HG02852 (cell line): ENCODE measurements around the gene TMEM135.

Source experiments
- ATAC-seq: cut with Tn5 transposase; IDR thresholded peaks from one replicate; pipeline ENCODE4 v1.9.1; 2021; ENCODE audit warnings: mild to moderate bottlenecking, moderate library complexity; ENCODE audit not compliant: unreplicated experiment

TMEM135 gene

GRCh38 chr11:87347441-87347840 lies 309.7 kb downstream of the TMEM135 start:
- no peak for ATAC-seq

- ATAC-seq = no peak
Measured at GRCh38 chr11:87347854-87348253, 310.1 kb downstream of the TMEM135 start.

- ATAC-seq = no peak
Measured at GRCh38 chr11:87351676-87352075, 313.9 kb downstream of the TMEM135 start.

DNA sequence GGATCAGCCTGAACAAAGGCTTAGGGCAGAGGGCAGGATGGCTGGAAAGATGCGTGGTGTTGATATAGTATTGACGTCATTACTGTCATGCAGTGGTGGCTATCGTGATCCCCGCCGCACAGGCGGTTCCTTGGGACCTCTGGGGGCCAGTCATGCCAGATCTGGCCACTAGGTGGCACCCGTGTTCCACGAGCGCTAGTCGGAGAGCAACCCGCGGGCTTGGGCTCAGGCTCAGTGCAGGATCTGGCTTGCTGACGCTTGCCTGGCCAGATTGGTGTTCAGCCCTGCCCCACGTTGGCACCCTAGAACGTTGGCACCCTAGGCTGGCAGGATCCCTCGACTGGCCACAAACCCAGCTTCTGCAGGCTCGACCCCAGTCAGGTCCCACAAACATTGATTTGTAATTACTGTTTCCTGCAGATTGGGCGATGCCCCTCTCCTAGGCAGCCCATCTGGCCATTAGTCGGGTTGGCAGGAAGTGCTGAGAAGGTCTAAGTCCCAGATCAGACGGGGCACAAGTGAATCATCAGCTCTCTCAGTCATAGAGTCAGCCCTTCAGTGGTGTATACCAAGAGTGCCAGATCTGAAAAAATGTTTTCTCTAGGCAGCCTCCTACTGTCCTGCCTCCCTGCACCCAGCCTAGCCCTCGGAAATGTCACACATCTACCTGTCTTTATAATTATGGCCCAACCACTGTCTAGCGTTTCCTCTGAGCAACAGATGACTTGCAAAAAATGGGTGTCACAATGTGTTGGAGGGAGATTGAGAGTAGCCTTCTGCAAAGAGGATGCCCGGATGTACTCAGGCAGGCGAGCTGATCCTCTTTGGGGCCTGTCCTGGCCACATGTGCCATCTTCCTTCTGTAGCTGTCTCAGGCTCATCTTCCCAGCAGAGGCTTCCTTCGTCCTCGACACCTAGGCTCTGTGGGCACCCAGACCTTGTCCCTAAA lies 315.3 kb downstream of the TMEM135 start:
- peak; percentile 97 for ATAC-seq

- ATAC-seq = no peak
Measured at GRCh38 chr11:87353771-87354345, 316.1 kb downstream of the TMEM135 start.

GRCh38 chr11:87355596-87355995 lies 317.9 kb downstream of the TMEM135 start:
- no peak for ATAC-seq

DNA sequence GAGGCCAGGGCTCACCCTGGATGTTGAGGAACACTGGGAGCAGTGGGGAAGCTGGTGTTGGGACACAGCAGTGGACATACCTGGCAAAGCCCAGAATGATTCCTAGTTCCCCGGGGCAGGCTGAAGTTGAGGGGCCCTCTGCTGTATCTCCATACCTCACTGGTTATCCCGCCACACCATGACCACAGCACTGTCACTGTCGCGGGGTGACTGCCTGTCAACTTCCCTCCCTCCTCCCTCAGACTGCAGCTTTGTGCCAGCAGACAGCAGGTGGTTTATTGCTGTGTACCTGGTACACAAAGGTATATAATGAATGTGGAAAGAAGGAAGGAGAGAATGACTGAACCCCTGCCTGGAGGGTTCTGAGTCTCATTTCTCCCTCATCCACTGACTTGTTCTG lies 318.7 kb downstream of the TMEM135 start:
- no peak for ATAC-seq

GRCh38 chr11:87358461-87358860 lies 320.7 kb downstream of the TMEM135 start:
- ATAC-seq = no peak

DNA sequence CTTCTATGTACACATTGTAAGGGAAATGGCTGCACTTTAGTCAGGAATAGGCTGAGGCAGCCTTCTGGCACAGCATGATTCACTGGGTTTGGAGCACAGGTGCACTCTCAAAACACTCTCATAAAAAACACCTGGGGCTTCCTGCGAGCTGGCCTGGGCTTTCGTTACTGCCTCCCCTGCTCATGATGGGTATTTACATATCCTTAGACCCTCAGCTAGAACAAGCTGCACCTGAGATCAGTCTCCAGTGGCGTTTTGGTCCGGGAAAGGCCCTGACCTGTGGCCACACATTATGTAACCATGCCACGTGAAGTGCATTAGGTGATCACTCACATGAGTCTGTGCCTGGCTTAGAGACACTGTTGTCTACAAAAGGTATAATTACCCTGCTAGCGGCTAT lies 321.7 kb downstream of the TMEM135 start:
- no peak for ATAC-seq

- ATAC-seq = no peak
Measured at GRCh38 chr11:87361891-87362290, 324.2 kb downstream of the TMEM135 start.

GRCh38 chr11:87366346-87366745 lies 328.6 kb downstream of the TMEM135 start:
- ATAC-seq = no peak

DNA sequence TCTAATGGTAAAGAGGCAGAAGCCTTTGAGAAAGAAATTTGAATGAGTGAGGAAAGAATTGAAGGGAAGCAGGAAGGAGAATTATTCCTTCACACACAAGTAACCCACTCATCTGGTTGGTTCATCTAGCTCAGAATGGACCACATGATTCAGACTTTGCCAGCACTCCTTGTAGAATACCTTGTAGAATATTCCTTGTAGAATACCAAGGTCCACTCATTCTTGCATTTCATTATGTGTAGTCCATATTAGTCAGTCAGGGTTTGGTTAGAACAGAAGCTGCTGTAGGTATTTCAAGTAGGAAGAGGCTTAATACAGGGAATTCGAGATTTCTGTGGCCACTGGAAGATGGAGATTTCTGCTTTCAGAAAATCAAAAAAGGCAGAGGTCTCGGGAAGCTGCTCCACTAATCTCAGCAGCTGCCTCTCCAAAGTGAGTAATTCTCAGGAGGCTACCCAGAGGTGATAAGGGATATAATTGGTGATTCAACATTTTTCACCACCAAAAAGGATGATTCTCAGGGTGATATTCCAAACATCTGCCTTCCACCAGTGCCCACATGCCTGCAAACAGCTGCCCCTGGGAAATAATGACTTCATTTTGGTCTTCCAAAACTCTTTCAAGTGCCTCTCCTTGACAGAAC lies 329.1 kb downstream of the TMEM135 start:
- ATAC-seq = no peak

DNA sequence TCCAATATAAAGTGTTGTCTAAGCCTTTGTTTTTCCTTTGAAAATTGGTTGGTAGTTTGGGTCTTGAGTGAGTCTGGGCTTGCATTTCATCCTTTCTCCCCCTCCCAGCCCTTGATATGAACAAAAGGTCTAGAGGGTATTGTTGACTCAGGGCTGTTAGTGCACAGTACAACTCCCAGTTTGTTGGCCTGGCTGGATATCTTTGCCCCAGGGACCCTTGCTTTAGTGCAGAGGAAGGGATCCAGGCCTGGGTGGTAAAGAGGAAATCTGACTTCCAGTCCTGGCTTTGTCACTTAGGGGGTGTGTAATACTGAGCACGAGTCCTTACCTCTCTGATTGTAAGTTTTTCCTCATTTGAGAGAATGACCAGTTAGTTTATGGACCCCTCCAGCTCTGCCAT lies 330.4 kb downstream of the TMEM135 start:
- no peak for ATAC-seq

DNA sequence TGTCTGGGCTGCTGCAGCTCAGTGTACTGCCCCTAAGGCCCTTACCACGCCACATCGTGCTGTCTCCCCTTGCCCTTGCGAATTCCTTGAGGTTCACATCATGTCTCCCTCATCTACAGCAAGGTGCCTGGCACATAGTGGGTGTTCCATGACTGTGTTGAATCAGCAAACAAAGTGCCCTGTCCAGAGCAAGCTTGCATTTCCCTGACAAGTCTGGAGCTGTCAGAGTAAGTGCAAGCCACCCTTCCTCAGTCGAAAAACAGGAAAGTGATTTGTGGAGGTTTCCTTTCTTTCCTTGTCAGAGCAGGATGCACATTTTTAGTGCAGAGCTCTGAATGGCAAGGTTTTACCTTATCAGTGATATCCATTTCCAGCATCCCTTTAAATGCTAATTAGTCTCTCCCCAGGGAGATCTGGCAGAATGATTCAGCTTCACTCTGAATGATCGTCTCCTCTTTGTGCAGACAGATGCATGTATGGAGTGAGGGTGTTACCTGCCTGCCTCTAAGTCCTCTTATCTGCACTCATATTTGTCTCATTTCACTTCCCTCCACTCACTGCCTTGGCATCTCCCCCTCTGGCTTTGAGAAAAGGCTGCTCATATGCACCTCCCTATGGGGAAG lies 331.2 kb downstream of the TMEM135 start:
- ATAC-seq = no peak

DNA sequence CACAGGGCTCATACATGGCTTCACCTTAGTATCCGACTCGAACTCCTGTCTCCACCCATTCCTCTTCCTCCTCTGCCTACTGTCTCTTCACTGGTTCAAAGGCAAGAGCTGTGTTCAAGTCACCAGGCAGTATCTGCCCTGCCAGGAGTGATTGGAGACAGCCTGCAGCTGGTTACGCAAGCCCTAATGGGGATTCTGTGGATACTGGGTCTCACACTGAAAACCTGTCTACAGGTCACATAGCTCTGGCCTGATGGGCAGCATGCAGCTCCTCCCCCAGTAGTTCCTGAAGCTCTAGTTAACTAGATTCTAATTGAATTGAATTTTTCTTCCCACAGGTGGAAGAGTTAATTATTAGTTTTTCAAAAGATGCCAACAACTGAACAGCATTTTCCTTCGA lies 332.2 kb downstream of the TMEM135 start:
- ATAC-seq = no peak

- no peak for ATAC-seq
Measured at GRCh38 chr11:87372065-87372464, 334.3 kb downstream of the TMEM135 start.
